Prostate gland (tissue), 2 donors: ENCODE measurements around the gene TTLL10. TPM values are rescaled to one million over a fixed set of nuclear protein-coding genes. Genes with fewer than 3 reads are reported as not detected.

ENCODE experiments used
- DNase-seq: peaks from one replicate; pipeline ENCODE4 v3.0.0-alpha.2; 2019; ENCODE audit warnings: low spot score
- H3K27ac ChIP-seq, 2 donors: fragments of 200-600 bp; sonication (generic); 2 replicates each; pipeline ENCODE4 v1.5.1; 2017 to 2019
- H3K27me3 ChIP-seq: fragments of 200-600 bp; sonication (generic); replicated peaks from 2 replicates; pipeline ENCODE4 v1.5.1; 2019; ENCODE audit not compliant: insufficient read depth
- H3K36me3 ChIP-seq, 2 donors: fragments of 200-600 bp; sonication (generic); 1 replicate in 1 of 2; 2 replicates in 1 of 2; pipeline versions ENCODE4 v1.5.1 to v1.8.1; 2017 to 2019
- H3K4me1 ChIP-seq: fragments of 200-600 bp; sonication (generic); replicated peaks from 2 replicates; pipeline ENCODE4 v1.5.1; 2019
- H3K4me3 ChIP-seq, 2 donors: fragments of 200-600 bp; sonication (generic); 2 replicates each; pipeline ENCODE4 v1.5.1; 2017 to 2019
- H3K9me3 ChIP-seq: fragments of 200-600 bp; sonication (generic); 2 replicates; pipeline ENCODE4 v1.5.1; 2017
- CTCF ChIP-seq, 4 experiments: fragments of 200-600 bp in 2 of 4; fragments of 450-650 bp in 2 of 4; sonication (generic) in 2 of 4; IDR thresholded peaks; 1 replicate in 3 of 4; 2 replicates in 1 of 4; pipeline ENCODE4 v1.5.1; 2016 to 2019; ENCODE audit warnings: antibody characterized with exemption in 4 of 4, mild to moderate bottlenecking in 2 of 4, moderate library complexity in 2 of 4
- POLR2A ChIP-seq: fragments of 450-650 bp; IDR thresholded peaks from one replicate; pipeline ENCODE4 v1.6.1; 2016; ENCODE audit warnings: antibody characterized with exemption, mild to moderate bottlenecking
- POLR2AphosphoS5 ChIP-seq: sonication (generic); formaldehyde crosslinking; IDR thresholded peaks from one replicate; pipeline ENCODE4 v1.6.1; 2017; ENCODE audit warnings: antibody characterized with exemption
- WGBS: methylation state at CpG from one replicate; pipeline ENCODE4 v1.1.5; 2018; 5-methylcytosine and 5-hydroxymethylcytosine counted together
- intact Hi-C: fragments of 100-400 bp; cut with DNase I; formaldehyde crosslinking; loops from one replicate; pipeline ENCODE4 v1.14.2; 2022
- total RNA-seq, 2 donors: library from RNA; depleted of rRNA; stranded (reverse); fragments of >200 nt; gene quantifications; one replicate each; pipeline ENCODE4 v1.1.0, GENCODE V29; 2016

Gene TTLL10
- total RNA-seq, 2 donors from 2014 or later = 0.77 to 7.3 TPM

DNA sequence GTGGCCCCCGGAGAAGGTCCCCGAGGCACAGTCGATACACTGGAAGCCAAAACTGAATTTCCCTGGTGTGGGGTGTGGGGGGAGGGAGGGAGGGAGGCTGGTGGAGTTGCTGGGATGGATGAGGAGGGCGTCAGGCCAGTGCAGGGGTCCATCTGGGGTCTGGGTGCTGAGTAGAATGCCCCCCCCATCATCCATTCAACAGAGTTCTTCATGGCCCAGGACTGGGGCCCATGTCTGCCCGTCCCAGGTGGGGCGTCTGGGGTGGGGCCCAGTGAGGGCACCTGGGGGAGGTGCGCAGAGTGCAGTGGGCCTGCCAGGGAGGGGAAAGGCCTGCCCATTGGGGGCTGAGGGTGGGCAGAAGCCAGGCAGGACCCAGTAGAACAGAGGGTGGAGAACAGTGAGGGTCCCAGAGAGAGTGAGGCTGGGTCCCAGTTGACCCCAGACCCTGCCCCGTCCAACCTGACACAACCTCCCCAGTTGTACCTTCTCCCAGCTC lies 30.8 kb downstream of the TTLL10 start:
- intact Hi-C loops = no loop called here
- H3K4me1 ChIP-seq = peaks cover 4% of the 10 kb centered on the region

GRCh38 chr1:1204998-1205768 lies 31.5 kb downstream of the TTLL10 start:
- Histone ChIP-seq H3K36me3 (no peaks in the 10 kb centered on the region), H3K4me3 (no peak overlapping the region), H3K4me1 (peaks cover 4% of the 10 kb centered on the region), H3K9me3 (no peaks in the 10 kb centered on the region), H3K27ac (no peak overlapping the region), H3K27me3 (no peaks in the 10 kb centered on the region)
- no peak for DNase-seq
- TF ChIP-seq CTCF (IDR thresholded peaks at IDR 0.05) (no peak), POLR2A (no peak), POLR2AphosphoS5 (no peak)
- intact Hi-C loops = no loop called here
- WGBS = 88% methylated on average over 7 of the region's 19 CpGs

More for the DNA sequence above, 30.8 kb downstream of the TTLL10 start:
- 96% methylated on average over 8 of the region's 8 CpGs for WGBS
- Histone ChIP-seq H3K27ac (no peak overlapping the region), H3K27me3 (no peaks in the 10 kb centered on the region), H3K36me3 (no peaks in the 10 kb centered on the region), H3K4me3 (no peak overlapping the region), H3K9me3 (no peaks in the 10 kb centered on the region)
- no peak for DNase-seq
- TF ChIP-seq POLR2A (no peak), POLR2AphosphoS5 (no peak), CTCF (IDR thresholded peaks at IDR 0.05) (no peak)

GRCh38 chr1:1205769-1206375 lies 32.2 kb downstream of the TTLL10 start:
- no peak overlapping the region for H3K27ac ChIP-seq
- peak overlapping the region; percentile 5 to 23 for H3K4me3 ChIP-seq
- 29% methylated on average over 28 of the region's 31 CpGs for WGBS
- H3K9me3 ChIP-seq = no peaks in the 10 kb centered on the region
- H3K4me1 ChIP-seq = peaks cover 4% of the 10 kb centered on the region
- no peaks in the 10 kb centered on the region for H3K36me3 ChIP-seq
- TF ChIP-seq POLR2A (no peak), POLR2AphosphoS5 (no peak), CTCF (IDR thresholded peaks at IDR 0.05) (no peak)
- intact Hi-C loops = no loop called here
- no peak for DNase-seq
- no peaks in the 10 kb centered on the region for H3K27me3 ChIP-seq

DNA sequence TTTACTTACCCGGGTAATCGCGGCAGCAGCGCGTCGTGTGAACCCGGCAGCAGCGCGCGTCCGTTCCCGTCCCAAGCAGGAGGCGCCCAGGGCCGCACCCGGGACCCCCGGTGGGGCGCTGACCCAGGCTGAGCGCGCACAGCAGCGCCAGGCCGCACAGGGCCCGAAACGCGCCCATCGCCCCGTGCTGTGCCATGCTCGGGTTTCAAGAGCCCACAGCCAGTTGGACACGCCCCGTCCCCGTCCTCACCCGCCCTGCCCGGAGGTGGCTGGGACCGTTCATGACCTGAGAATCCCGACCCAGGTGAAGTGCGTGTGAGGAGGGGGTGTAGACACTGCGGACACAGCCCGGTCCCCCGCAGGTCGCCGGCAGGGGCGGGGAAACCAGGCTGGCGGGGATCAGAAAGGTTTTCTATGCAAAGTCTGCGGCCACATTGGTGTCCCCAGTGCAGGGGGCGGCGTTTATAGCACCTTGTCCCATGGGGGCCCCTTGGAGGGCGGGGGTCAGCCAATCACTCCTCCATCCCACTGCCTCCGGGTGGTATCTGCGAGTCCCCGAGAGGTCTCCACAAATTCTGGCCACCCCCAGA lies 32.8 kb downstream of the TTLL10 start, which contains the start of gene TNFRSF18:
Gene TNFRSF18, minus strand, starts transcription at position 217 of the 590 bp plus-strand sequence. Its CDS starts 21 bp downstream, at position 196.
- H3K27me3 ChIP-seq = no peaks in the 10 kb centered on the region
- no peaks in the 10 kb centered on the region for H3K9me3 ChIP-seq
- H3K4me3 ChIP-seq = peak within 1 kb of the TSS; percentile 5 to 23
- intact Hi-C loops = no loop called here
- H3K27ac ChIP-seq = no peak within 1 kb of the TSS
- TF ChIP-seq POLR2A = peak; percentile 32
- no peak for TF ChIP-seq CTCF (IDR thresholded peaks at IDR 0.05)
- peaks cover 4% of the 10 kb centered on the region for H3K4me1 ChIP-seq
- no peaks in the 10 kb centered on the region for H3K36me3 ChIP-seq
- WGBS = 6% methylated on average over 49 of the region's 49 CpGs
- peak; percentile 43 for DNase-seq
